Trophoblast cell (in vitro differentiated cells and primary cell): ENCODE data around the gene SLC45A2.

Source experiments
- DNase-seq, 2 donors: peaks; one replicate each; pipeline ENCODE4 v3.0.0-alpha.2; 2016
- H2AFZ ChIP-seq: 2 replicates; pipeline ENCODE4 v1.6.1; 2013; ENCODE audit warnings: low read length, moderate library complexity, mild to moderate bottlenecking; ENCODE audit not compliant: insufficient read depth, poor library complexity
- H2AK5ac ChIP-seq: 2 replicates; pipeline ENCODE4 v1.6.1; 2013; ENCODE audit warnings: mild to moderate bottlenecking, low read length
- H2BK120ac ChIP-seq: 2 replicates; pipeline ENCODE4 v1.6.1; 2013; ENCODE audit warnings: low read length, mild to moderate bottlenecking, moderate library complexity; ENCODE audit not compliant: insufficient read depth, poor library complexity
- H2BK12ac ChIP-seq: 2 replicates; pipeline ENCODE4 v1.6.1; 2013; ENCODE audit warnings: mild to moderate bottlenecking, low read length, moderate library complexity
- H2BK5ac ChIP-seq: 2 replicates; pipeline ENCODE4 v1.6.1; 2013; ENCODE audit warnings: low read length, low read depth, moderate library complexity, mild to moderate bottlenecking; ENCODE audit not compliant: poor library complexity
- H3K14ac ChIP-seq: 2 replicates; pipeline ENCODE4 v1.6.1; 2013; ENCODE audit warnings: mild to moderate bottlenecking, low read length
- H3K18ac ChIP-seq: 2 replicates; pipeline ENCODE4 v1.6.1; 2013; ENCODE audit warnings: mild to moderate bottlenecking, low read length
- H3K23ac ChIP-seq: 2 replicates; pipeline ENCODE4 v1.6.1; 2013; ENCODE audit warnings: low read length
- H3K27ac ChIP-seq: 2 replicates; pipeline ENCODE4 v1.5.1; 2013; ENCODE audit warnings: low read depth, mild to moderate bottlenecking, inconsistent platforms, low read length, moderate library complexity
- H3K27me3 ChIP-seq: 2 replicates; pipeline ENCODE4 v1.6.1; 2013; ENCODE audit warnings: inconsistent platforms, mild to moderate bottlenecking, low read length, moderate library complexity; ENCODE audit not compliant: insufficient read depth
- H3K36me3 ChIP-seq, 2 experiments: 1 replicate in 1 of 2; 2 replicates in 1 of 2; pipeline ENCODE4 v1.6.1; 2013; ENCODE audit warnings: low read length in 2 of 2, mild to moderate bottlenecking in 2 of 2, moderate library complexity in 1 of 2; ENCODE audit not compliant: insufficient read depth in 2 of 2, control insufficient read depth in 1 of 2
- H3K4ac ChIP-seq: 2 replicates; pipeline ENCODE4 v1.6.1; 2013; ENCODE audit warnings: low read depth, mild to moderate bottlenecking, low read length, moderate library complexity
- H3K4me1 ChIP-seq, 2 experiments: 1 replicate in 1 of 2; 2 replicates in 1 of 2; pipeline ENCODE4 v1.6.1; 2013; ENCODE audit warnings: low read length in 2 of 2, mild to moderate bottlenecking in 2 of 2, moderate library complexity in 1 of 2; ENCODE audit not compliant: insufficient read depth in 2 of 2, control insufficient read depth in 1 of 2
- H3K4me2 ChIP-seq: 2 replicates; pipeline ENCODE4 v1.6.1; 2013; ENCODE audit warnings: inconsistent platforms, mild to moderate bottlenecking, low read length, moderate library complexity
- H3K4me3 ChIP-seq: 2 replicates; pipeline ENCODE4 v1.5.1; 2013; ENCODE audit warnings: mild to moderate bottlenecking, low read depth, low read length, inconsistent platforms
- H3K79me1 ChIP-seq: one replicate; pipeline ENCODE4 v1.6.1; 2013; ENCODE audit warnings: low read length
- H3K79me2 ChIP-seq: 2 replicates; pipeline ENCODE4 v1.6.1; 2013; ENCODE audit warnings: low read length, mild to moderate bottlenecking; ENCODE audit not compliant: control insufficient read depth, insufficient read depth, poor library complexity
- H3K9ac ChIP-seq: 2 replicates; pipeline ENCODE4 v1.6.1; 2013; ENCODE audit warnings: mild to moderate bottlenecking, low read length
- H3K9me3 ChIP-seq: 2 replicates; pipeline ENCODE4 v1.6.1; 2013; ENCODE audit warnings: low read depth, mild to moderate bottlenecking, control low read depth, inconsistent platforms, low read length; ENCODE audit not compliant: insufficient read depth
- H4K12ac ChIP-seq: 2 replicates; pipeline ENCODE4 v1.6.1; 2013; ENCODE audit warnings: low read depth, mild to moderate bottlenecking, low read length, moderate library complexity
- H4K8ac ChIP-seq: 2 replicates; pipeline ENCODE4 v1.6.1; 2013; ENCODE audit warnings: low read depth, mild to moderate bottlenecking, low read length, moderate library complexity
- H4K91ac ChIP-seq: one replicate; pipeline ENCODE4 v1.6.1; 2013; ENCODE audit warnings: low read depth, mild to moderate bottlenecking, low read length, moderate library complexity
- WGBS: extraction: QIAGEN DNeasy Blood & Tissue Kit; methylation state at CpG from one replicate; pipeline ENCODE4 v1.1.7; 2013; ENCODE audit warnings: missing lambda C conversion rate; ENCODE audit not compliant: insufficient read length, insufficient coverage; ENCODE audit errors: extremely low coverage; 5-methylcytosine and 5-hydroxymethylcytosine counted together

SLC45A2 gene

DNA sequence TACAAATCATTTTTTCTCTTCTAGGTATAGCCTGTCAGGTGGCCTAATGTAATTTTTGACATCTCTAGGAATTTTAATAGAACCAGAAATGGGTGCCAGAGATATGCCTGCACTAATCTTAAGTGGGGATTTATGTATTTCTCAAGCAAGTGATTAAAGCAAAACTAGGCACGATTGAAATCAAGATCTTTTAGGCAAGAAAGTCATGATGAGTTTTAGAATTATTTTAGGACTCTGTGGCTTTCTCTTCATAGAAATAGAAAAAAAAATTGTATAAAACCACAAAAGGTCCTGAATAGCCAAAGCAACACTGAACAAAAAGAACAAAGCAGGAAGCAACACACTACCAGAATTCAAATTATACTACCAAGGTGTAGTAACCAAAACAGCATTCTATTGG is 24.3 kb upstream of the SLC45A2 start:
- WGBS = no CpG with 5 or more reads among the region's 1 CpG
- no peak overlapping the region for H3K4ac ChIP-seq
- no peak overlapping the region for H3K14ac ChIP-seq
- peak overlapping the region; percentile 96 for H3K4me2 ChIP-seq
- H3K23ac ChIP-seq = no peak overlapping the region
- H2BK120ac ChIP-seq = no peak overlapping the region
- peaks cover 8% of the 10 kb centered on the region for H3K79me1 ChIP-seq
- peaks cover 0 to 3% of the 10 kb centered on the region in 2 experiments for H3K36me3 ChIP-seq
- no peaks in the 10 kb centered on the region for H3K9me3 ChIP-seq
- no peak overlapping the region for H4K12ac ChIP-seq
- H4K8ac ChIP-seq = no peak overlapping the region
- no peak overlapping the region for H3K4me3 ChIP-seq
- no peak overlapping the region for H2AK5ac ChIP-seq
- DNase-seq = no peak
- H4K91ac ChIP-seq = no peak overlapping the region
- no peak overlapping the region for H2BK5ac ChIP-seq
- peaks cover 4 to 5% of the 10 kb centered on the region in 2 experiments for H3K4me1 ChIP-seq
- no peak overlapping the region for H3K9ac ChIP-seq
- H3K27me3 ChIP-seq = no peaks in the 10 kb centered on the region
- no peak overlapping the region for H3K27ac ChIP-seq
- H3K18ac ChIP-seq = no peak overlapping the region
- peaks cover 6% of the 10 kb centered on the region for H3K79me2 ChIP-seq
- no peak overlapping the region for H2BK12ac ChIP-seq
- no peak overlapping the region for H2AFZ ChIP-seq

DNA sequence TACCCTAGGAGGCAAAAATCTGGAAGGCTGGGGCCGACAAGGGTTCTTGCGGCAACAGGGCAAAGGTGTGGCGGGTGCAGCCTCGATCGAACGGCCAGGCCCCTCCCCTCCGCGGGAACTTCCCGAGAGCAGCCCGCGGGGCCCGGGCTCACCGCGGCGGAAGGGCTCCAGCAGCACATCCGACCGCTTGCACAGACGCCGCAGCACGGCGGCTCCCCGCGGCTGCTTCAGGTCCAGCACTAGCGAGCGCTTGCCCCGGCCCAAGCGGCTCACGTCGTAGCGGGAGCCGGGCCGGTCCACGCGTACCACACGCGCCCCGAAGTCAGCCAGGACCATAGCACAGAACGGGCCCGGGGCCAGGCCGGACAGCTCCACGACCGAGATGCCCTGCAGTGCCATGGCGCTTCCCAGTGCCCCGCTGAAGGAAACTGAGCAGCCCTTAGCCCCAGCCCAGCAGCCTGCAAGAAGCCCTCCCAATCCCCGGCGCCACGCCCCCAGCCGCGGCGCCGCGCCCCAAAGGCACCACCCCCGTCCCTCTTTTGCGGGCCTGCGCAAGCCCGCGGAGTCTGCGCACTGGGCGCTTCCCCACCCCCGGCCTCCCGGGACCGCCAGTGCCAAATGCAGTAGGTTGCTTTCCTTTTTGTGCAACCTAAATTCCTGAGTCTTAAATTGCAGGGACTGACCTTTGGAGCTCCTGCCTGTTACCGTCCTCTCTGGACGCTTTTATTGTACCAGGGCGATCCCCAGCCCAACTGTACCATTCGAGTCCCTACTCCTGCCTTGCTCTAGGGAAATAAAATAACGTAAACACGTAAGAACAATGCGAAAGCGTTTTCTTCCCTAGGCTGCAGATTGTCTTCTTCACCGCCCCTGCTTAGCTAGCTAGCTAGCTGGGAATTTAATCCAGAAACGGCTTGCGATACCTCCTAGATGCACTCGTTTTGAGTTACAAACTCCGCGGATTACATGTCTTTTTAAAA is 23.4 kb upstream of the SLC45A2 start, which contains the start of gene AMACR:
Gene AMACR (minus strand): TSS at position 430 of the 980 bp plus-strand sequence. CDS start 31 bp downstream, at position 399.
- Histone ChIP-seq H3K9me3 (no peaks in the 10 kb centered on the region), H3K4me2 (peak within 1 kb of the TSS; percentile 96)
- no CpG with 5 or more reads among the region's 76 CpGs for WGBS

DNA sequence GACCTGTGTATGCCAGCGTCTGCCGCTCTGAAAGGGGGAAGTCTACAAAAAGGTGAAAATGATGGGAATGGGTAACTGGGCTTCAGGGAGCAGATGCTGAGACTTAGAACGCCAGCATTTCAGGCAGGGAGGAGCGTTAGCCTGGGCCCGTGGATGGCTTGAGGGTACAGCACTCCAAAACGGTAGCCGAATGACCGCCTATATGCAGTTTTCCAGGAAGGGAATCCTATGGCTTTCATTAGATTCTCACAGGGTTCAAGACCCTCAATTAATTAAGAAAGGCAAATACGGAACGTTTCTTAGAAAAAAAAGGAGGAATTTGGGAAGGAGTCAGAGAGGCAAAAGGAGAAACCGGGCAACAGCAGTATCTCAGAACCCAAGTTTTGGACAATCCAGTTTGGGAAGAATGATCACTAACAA is 22.7 kb upstream of the SLC45A2 start:
- peak overlapping the region; percentile 65 for H2BK120ac ChIP-seq
- H4K12ac ChIP-seq = peak overlapping the region; percentile 90
- H4K8ac ChIP-seq = peak overlapping the region; percentile 93
- peak overlapping the region; percentile 66 for H2BK5ac ChIP-seq
- no CpG with 5 or more reads among the region's 11 CpGs for WGBS
- H3K14ac ChIP-seq = peak overlapping the region; percentile 90
- peak overlapping the region; percentile 99 for H3K27ac ChIP-seq
- H3K36me3 ChIP-seq = peaks cover 0 to 8% of the 10 kb centered on the region in 2 experiments
- peak in 1 of 2 donors; percentile 21 for DNase-seq
- peak overlapping the region; percentile 64 for H3K4ac ChIP-seq
- H3K9ac ChIP-seq = peak overlapping the region; percentile 96
- H3K9me3 ChIP-seq = no peaks in the 10 kb centered on the region
- H3K79me1 ChIP-seq = peaks cover 8% of the 10 kb centered on the region
- H2BK12ac ChIP-seq = no peak overlapping the region
- peaks cover 6% of the 10 kb centered on the region for H3K79me2 ChIP-seq
- H3K4me1 ChIP-seq = peaks cover 4 to 5% of the 10 kb centered on the region in 2 experiments
- H3K27me3 ChIP-seq = no peaks in the 10 kb centered on the region
- peak overlapping the region; percentile 76 for H2AFZ ChIP-seq
- H3K4me3 ChIP-seq = peak overlapping the region; percentile 95
- no peak overlapping the region for H2AK5ac ChIP-seq
- no peak overlapping the region for H3K23ac ChIP-seq
- peak overlapping the region; percentile 85 for H3K18ac ChIP-seq
- H4K91ac ChIP-seq = peak overlapping the region; percentile 82
- peak overlapping the region; percentile 96 for H3K4me2 ChIP-seq

More for the DNA sequence above, 23.4 kb upstream of the SLC45A2 start, which contains the start of gene AMACR:
- Histone ChIP-seq H3K4ac (peak within 1 kb of the TSS; percentile 64), H2BK12ac (no peak within 1 kb of the TSS), H4K8ac (peak within 1 kb of the TSS; percentile 93), H3K14ac (peak within 1 kb of the TSS; percentile 90), H2AK5ac (no peak within 1 kb of the TSS), H3K18ac (peak within 1 kb of the TSS; percentile 85), H3K27me3 (no peaks in the 10 kb centered on the region), H3K79me1 (peaks cover 8% of the 10 kb centered on the region), H2BK5ac (peak within 1 kb of the TSS; percentile 66), H4K91ac (peak within 1 kb of the TSS; percentile 82), H3K79me2 (peaks cover 6% of the 10 kb centered on the region), H2BK120ac (peak within 1 kb of the TSS; percentile 65), H3K9ac (peak within 1 kb of the TSS; percentile 96), H3K4me3 (peak within 1 kb of the TSS; percentile 95), H3K36me3 (peaks cover 0 to 6% of the 10 kb centered on the region in 2 experiments), H4K12ac (peak within 1 kb of the TSS; percentile 90), H3K23ac (no peak within 1 kb of the TSS), H2AFZ (peak within 1 kb of the TSS; percentile 76), H3K4me1 (peaks cover 4 to 5% of the 10 kb centered on the region in 2 experiments), H3K27ac (peak within 1 kb of the TSS; percentile 99)
- peak; percentile 90 to 95 for DNase-seq

DNA sequence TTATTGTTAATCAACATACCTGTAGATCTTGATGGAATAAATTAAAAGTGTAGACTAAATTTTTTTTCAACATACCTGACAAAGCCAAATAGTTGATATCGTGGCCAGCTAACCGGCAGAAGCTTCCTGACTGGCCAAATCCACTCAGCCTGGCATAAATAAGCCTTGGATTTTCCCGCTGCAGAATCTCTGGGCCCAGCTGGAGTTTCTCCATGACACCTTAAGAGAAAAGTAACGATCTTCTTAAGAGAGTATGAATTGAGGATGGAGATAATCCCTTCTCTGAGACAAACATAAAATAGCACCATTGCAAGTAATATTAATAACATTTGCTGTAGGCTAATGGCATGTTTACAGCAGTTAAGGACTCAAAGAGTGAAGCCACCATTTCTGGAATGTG is 21.2 kb upstream of the SLC45A2 start:
- peaks cover 8% of the 10 kb centered on the region for H3K79me1 ChIP-seq
- no peaks in the 10 kb centered on the region for H3K9me3 ChIP-seq
- no peak overlapping the region for H2BK12ac ChIP-seq
- H3K4me3 ChIP-seq = no peak overlapping the region
- H3K4me2 ChIP-seq = no peak overlapping the region
- no peak overlapping the region for H3K23ac ChIP-seq
- peaks cover 4 to 5% of the 10 kb centered on the region in 2 experiments for H3K4me1 ChIP-seq
- no peak overlapping the region for H2BK120ac ChIP-seq
- no peak overlapping the region for H3K27ac ChIP-seq
- H3K9ac ChIP-seq = no peak overlapping the region
- no peak overlapping the region for H4K91ac ChIP-seq
- H3K27me3 ChIP-seq = no peaks in the 10 kb centered on the region
- no peak overlapping the region for H2AFZ ChIP-seq
- H3K36me3 ChIP-seq = peaks cover 0 to 8% of the 10 kb centered on the region in 2 experiments
- H4K12ac ChIP-seq = no peak overlapping the region
- H3K18ac ChIP-seq = no peak overlapping the region
- H2BK5ac ChIP-seq = no peak overlapping the region
- H4K8ac ChIP-seq = no peak overlapping the region
- no peak overlapping the region for H3K4ac ChIP-seq
- peaks cover 6% of the 10 kb centered on the region for H3K79me2 ChIP-seq
- H2AK5ac ChIP-seq = no peak overlapping the region
- no peak for DNase-seq
- no CpG with 5 or more reads among the region's 4 CpGs for WGBS
- H3K14ac ChIP-seq = no peak overlapping the region
